HG03558 (cell line): ENCODE results near the gene APRT.

Experiments used
- ATAC-seq: cut with Tn5 transposase; IDR thresholded peaks from one replicate; pipeline ENCODE4 v1.9.1; 2021; ENCODE audit warnings: moderate number of reproducible peaks; ENCODE audit not compliant: unreplicated experiment; ENCODE audit errors: extremely low read depth

The APRT gene

DNA sequence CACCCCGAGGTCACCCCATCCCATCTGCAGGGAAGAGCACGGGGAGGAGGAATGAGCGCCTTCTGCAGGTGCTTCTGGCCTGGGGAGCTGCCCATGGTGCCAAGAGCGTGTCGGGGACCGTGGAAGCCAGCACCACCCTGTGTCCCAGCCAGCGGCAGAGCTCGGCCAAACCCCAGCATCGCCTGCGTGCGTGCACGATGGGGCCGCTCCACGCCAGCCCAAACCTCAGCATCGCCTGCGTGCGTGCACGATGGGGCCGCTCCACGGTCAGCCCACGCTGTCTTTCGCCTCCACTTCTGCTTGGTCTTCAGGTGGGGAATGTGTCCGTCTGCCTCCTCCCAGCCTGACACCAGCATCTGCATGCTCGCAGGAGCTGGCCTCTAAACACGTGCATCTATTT lies 31.1 kb upstream of the APRT start:
- ATAC-seq: no peak

DNA sequence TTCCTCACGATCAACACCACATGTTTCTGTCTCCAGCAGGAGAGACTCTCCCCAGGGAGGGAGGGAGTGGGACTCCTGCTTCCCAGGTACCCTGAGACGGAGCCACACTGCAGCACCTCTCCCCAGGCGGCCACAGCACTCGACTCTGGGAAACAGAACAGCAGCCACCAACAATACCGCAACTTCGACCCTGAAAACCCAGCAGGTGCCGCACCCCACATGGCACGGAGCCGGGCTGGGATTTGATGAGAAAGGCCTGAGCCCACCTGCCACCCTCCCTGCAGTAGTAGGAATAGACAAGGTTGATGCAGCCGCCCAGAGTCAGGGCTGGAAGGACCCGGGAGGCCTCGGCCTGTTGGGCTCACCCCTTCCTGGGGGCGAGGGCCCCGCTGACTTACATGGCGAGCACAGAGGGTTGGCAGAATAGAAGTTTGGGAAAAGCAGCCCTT lies 30.6 kb upstream of the APRT start:
- no peak for ATAC-seq

DNA sequence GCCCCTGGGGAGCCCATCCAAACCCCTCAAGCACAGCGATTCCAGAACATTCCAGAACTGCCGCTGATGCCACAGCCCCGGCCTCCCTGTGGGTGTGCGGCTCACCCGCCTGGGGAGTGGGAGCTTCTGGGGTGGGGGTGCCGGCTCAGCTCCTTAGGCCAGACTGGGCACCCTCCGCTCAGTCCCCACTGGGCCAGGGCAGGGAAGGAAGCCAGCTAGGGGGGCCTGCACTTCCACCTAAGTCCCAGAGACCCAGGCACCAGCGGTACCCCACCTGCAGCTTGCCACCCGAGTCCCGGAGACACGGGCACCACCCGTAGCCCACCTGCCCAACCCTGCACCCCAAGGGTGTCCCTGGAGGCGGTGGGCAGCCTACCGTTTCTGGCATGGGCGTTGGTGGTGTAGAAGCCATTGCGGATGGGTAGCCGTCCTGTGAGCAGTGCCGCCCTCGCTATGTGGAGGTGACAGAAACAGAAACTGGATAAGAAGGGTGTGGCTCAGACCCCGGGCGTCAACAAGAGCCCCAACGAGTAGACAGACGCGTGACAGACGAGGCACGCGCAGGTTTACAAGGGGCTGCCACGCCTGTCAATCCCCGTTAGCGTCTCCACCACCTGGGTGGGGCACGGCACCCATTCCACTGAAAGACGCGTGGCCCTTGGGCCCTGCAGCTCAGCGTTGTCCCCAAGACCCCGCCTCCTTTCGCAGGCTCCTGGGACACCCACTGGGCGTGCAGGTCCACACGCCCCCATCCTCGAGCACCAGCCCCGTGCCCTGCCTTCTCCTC lies 30.0 kb upstream of the APRT start:
- ATAC-seq: no peak

DNA sequence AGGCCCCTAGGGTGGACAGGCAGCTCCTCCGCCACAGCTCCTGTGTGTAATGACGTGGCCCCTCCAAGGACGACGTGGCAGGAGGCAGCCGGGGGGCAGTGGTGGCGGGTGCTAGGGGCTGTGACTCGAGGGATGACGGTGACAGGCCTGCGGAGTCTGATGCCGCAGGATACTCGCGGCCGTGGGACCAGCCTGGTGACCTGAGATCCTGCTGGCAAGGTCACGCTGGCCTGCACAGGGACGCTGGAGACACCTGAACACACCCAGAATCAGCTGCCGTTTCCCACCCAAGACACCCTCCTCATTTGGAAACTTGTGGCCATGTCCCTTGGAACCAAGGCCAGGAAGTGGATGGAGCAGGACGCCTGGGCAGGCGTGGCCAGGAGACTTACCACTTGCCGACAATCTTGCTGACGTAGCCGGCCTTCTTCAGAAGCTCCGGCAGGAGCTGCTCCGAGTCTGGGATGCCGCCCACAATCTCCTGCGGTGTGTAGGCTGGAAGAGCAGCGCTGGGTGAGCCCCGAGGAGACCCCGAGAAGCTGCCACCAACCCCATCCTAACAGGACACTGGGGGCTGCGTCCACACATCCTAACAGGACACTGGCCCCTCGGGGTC lies 29.0 kb upstream of the APRT start:
- no peak for ATAC-seq

DNA sequence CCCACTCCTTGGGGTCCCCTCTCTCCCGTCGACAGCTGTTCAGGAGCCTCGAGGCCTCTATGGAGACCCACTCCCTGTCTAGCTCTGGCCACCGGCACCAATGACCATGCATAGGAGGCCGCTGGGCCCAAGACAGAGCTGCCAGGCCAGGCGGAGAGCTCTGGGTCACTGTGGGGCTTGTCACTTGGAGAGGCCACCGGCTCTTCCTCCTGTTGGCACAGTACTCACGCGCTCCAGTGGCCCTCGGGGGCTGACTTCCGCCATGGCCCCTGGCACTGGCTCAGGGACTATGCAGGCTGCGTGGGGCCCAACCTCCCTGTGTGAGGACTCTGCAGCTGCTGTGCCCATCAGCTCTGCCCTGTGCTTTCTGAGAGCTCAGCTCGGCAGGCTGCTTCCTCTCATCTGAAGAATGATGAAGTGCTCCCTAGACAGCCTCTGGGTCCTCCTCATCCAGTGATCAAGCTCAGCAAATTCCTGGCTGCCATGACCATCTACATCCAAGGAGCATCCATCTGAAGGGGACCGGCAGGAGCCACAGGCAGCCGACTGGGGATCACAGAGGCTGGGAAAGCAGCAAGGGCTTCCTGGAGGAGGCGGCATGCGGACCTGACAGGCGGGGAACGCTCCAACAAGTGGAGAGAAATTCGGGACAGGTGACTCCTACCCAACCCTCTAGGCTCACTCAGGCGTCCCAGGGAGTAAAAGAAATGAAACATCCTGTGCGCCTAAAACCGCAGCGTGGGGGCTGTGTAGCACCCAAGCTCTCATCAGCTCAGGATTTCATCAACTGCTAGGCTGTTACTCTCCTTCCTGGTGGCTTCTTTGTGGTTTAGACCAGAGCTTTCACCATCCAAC lies 28.2 kb upstream of the APRT start:
- ATAC-seq: no peak

DNA sequence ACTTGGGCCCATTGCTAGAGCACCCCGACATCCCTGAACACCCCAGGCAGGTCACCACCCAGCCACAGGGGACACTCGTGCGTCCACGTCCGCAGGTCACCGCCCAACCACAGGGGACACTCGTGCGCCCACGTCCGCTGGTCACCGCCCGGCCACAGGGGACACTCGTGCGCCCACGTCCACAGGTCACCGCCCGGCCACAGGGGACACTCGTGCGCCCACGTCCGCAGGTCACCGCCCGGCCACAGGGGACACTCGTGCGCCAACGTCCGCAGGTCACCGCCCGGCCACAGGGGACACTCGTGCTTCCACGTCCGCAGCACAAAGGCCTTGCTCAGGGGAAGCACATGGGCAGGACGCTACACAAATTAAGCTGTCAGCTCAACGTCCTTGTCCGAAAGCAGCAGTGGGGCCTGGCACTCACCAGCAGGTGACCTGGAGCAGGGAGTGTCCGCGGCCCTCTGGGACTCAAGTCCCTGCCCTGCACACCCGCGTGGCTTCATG lies 27.4 kb upstream of the APRT start:
- no peak for ATAC-seq

DNA sequence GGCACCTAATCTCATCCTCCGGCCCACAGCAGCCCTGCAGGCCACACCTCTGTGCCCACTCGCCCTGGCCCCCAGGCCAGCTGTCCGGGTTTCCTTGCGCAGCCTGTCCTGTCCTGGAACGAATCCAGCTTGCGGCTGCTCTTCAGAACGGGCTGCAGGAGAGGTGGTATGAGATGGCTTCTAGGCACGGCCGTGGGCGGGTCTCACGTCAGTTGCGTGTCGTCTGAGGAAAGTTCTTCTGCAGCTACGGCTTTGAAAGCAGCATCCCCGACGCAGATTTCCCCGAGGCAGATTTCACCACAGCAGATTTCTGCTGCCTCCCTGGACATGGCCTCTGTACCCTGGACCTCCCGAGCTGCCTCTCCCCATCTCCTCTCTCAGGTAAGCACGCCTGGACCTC lies 26.8 kb upstream of the APRT start:
- no peak for ATAC-seq

DNA sequence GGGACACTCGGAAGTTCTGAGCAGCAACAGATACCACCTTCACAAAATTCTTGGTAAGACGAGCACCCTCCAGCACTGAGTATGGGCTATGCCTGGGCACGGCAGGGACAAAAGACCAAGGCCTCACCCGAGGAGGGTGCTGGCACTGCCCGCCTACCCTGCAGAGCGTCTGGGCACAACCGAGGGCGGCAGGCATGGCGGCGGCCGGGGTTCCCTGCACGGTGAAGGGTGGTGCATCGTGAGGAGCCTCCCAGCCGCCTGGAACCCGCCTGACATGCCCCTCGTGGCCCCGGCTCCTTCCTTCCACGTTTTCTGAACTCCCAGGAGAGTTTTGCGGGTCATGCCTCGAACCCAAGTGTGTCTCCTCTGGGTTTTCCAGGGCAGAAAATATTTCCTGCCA lies 26.1 kb upstream of the APRT start:
- no peak for ATAC-seq

DNA sequence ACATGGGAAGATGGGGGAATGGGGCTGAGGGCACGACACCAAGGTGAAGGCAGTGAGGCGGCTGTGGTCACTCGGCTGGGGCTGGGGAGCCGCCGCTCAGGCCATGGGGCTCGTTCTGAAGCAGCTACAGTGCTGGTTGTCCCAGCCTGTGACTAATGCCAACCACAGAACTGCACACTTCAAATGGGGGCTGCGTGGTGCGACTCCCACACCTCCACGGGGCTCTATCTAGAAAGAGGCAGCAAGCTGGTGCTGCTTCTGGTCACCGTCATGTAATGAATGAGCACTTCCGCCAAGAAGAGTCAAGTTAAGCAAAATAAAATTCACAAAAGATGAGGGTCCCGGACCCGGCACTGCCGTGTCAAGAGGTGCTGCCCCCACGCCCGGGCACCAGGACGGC lies 25.1 kb upstream of the APRT start:
- no peak for ATAC-seq

DNA sequence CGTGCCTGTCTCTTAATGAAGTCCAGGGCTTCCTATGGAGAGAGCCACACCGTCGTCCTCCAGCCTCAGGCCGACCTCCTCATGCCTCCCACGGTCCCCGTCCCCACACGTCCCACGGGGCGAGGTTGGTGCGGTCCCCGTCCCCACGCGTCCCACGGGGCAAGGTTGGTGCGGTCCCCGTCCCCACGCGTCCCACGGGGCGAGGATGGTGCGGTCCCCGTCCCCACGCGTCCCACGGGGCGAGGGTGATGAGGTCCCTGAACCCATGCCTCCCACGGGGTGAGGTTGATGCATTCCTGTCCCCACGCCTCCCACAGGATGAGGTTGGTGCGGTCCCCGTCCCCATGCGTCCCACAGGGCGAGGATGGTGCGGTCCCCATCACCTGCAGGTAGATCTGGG lies 24.1 kb upstream of the APRT start:
- no peak for ATAC-seq

DNA sequence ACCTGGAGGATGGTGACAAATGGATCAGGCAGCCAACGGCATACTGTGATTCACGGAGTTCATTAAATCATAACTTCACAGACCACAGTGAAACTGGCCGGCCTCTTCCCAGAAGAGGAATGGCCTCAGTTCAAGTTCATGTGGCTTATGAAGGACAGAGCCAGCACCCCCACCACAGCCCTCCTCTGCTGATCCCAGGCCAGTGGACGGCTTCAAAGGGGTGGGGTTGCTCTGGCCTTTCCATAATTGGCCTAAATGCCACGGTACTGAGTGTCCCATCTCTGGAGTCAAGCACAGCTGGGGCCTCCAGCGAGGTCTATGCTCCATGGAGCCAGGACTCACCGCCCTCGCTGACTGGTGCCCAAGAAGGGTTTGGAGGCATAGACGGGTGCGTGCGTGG lies 23.7 kb upstream of the APRT start:
- ATAC-seq: no peak

DNA sequence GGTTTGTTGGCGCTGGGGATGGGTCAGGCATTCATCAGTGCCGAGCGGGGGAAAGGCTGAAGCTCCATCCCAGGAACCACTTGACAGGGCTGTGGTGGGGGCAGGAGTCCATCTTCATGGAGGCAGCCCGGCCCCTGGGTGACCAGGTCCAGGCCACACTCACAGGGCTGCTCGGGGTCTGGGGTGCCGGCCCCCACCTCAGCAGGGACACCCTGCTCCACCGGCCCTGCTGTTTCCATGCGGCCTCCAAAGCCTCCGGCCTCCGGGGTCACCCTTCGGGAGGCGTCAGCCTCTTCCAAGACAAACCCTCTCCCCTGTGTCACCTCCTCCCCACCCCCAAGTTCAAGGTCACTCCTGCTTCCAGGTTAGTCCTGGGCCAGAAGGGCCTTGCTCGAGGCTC lies 22.9 kb upstream of the APRT start:
- no peak for ATAC-seq

DNA sequence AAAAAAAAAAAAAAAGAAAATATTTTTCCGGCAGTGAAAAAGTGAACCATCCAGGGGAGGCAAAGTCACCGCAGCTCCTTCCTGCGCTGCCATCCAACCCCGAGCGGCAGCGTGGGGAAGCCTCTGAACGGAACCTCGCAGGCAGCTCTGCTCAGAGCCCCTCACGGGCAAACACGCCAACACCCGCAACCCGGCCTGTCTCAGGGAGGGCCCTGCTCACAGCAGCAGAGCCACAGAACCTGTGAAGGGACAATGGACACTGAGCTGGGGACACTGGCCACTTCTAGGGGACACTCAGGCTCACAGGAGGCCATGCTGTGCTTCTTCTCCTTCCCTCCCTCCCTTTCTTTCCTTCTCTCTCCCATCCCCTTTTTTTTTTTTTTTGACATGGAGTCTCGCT lies 21.4 kb upstream of the APRT start:
- ATAC-seq: no peak

DNA sequence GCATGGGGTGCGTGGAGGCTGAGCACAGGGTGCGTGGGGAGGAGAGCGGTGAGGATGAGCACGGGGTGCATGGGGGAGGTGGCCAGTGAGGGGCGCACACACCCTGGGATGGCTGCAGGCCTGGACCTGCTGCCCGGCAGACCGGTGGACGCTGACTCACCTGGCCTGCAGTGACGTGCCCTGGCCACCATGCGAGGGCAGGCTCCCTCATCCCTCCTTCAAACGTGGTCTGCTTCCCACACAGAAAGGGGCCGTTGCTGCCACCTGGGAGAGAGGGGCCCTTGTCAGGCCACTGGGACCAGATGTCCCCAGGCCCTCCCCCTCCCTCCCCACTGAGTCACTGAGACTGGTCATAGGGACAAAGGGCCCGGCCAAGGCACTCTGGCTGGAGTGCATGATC lies 20.1 kb upstream of the APRT start:
- no peak for ATAC-seq

DNA sequence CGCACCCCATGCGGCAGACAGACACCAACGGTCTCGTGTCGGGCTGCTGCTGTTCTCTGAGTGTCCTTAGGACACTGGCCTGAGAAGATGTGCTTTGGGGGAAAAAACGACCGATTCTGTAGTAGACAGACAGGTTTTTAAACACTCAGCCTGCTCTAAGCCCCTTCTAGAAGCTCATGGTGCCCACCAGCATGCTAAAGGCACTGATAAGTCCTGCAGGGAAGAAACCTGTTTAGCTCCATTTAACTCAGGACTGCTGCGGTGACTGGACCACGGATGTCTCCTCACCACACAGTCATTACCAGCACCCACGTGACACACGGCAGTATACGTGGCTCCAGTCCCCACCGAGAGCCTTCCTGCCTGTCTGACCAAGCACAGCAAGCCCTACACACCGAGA lies 19.1 kb upstream of the APRT start:
- ATAC-seq: no peak

DNA sequence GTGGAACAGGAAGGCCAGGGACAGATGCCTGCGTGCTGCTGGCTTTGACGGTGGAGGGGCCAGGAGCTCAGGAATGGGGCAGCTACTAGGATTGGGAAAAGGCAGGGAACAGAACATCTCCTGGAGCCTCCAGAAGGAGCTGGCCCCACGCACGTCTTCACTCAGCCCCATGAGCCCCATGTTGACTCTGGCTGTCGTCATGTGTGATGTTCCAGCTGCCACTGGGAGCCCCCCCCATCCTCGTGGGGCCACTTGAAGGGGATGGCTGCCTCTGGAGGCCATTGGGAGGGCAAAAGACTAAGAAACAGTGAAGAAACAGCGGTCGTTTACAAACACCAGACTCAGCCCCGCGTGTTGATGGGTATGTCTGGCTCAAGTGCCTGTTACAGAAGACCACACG lies 18.5 kb upstream of the APRT start:
- ATAC-seq: no peak

DNA sequence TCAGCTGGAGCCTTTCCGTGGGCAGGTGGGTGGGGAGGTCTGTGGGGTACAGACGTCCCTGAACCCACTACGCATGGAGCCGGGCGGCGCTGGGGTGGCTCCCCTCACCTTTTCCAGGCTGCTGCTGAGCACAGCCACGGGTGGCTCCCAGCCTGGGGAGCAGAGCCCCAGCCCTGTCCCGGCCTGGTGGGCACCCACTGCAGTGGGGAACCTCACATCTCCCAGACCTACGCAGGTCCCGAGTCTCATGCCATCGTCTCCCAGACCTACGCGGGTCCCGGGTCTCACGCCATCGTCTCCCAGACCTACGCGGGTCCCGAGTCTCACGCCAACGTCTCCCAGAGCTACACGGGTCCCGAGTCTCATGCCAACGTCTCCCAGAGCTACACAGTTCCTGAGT lies 17.0 kb upstream of the APRT start:
- no peak for ATAC-seq

DNA sequence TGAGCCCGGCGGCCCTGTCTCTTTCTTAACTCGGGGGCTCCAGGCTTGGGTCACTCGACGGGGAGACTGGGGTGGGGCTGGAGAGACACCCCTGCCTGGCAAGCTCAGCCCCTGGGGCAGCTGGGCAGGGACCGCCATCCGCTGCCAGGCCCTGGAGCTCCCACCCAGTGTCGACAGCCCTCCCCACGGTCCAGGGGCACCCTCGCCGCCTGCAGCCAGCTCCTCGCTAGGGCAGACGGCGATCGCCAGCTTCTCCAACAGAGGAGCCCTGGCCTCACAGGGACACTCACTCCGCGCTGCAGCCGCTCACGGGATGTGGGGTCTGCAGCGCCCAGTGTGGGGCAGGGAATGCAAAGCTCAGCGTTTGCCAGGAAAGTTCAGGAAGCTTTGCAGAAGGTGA lies 16.0 kb upstream of the APRT start:
- ATAC-seq: no peak

DNA sequence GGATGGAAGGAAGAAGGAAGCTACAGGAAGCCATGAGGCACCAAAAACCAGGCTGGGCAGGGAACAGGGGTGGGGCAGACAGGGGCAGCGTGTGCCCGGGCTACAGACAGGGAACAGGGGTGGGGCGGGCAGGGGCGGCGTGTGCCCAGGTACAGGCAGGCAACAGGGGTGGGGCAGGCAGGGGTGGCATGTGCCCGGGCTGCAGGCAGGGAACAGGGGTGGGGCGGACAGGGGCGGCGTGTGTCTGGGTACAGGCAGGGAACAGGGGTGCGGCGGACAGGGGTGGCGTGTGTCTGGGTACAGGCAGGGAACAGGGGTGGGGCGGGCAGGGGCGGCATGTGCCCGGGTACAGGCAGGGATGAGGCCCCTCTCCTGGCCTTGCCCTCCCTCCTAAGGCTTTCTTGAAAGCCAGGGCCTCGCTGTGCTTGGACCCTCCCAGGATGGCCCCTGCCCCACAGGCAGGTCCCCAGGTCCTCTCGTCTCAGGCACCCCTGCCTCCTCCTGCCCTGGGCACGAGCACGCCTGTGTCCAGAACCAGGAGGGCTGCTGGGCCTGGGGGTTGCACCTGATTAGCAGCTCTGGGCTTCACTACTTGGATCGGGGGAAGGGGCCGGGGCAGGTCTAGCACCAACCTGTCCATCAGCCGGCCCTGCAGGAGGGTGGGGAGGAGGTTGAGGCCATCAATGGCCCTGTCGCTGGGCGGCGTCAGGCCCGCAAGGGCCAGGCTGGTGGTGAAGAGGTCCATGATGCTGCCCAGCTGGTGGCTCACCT lies 14.5 kb upstream of the APRT start:
- ATAC-seq: no peak

DNA sequence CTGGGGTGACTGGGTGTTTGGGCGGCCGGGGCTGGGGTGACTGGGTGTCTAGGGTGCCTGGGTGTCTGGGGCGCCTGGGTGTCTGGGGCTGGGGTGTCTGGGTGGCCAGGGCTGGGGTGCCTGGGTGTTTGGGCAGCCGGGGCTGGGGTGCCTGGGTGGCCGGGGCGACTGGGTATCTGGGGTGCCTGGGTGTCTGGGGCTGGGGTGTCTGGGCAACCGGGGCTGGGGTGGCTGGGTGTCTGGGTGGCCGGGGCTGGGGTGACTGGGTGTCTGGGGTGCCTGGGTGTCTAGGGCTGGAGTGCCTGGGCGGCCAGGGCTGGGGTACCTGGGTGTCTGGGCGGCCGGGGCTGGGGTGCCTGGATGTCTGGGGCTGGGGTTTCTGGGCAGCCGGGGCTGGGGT lies 13.4 kb upstream of the APRT start:
- ATAC-seq: no peak
